GM19035 (cell line): ENCODE measurements around the gene COX6B2.

Experiments used
- ATAC-seq: cut with Tn5 transposase; IDR thresholded peaks from one replicate; pipeline ENCODE4 v1.9.1; 2021; ENCODE audit not compliant: unreplicated experiment

Gene COX6B2

GRCh38 chr19:55362990-55363716, 8.6 kb upstream of the COX6B2 start, which contains the start of gene GARIN5B:
TSS of gene GARIN5B (minus strand) at chr19:55363260. CDS start at chr19:55363066, 194 bp downstream.
- ATAC-seq = no peak

DNA sequence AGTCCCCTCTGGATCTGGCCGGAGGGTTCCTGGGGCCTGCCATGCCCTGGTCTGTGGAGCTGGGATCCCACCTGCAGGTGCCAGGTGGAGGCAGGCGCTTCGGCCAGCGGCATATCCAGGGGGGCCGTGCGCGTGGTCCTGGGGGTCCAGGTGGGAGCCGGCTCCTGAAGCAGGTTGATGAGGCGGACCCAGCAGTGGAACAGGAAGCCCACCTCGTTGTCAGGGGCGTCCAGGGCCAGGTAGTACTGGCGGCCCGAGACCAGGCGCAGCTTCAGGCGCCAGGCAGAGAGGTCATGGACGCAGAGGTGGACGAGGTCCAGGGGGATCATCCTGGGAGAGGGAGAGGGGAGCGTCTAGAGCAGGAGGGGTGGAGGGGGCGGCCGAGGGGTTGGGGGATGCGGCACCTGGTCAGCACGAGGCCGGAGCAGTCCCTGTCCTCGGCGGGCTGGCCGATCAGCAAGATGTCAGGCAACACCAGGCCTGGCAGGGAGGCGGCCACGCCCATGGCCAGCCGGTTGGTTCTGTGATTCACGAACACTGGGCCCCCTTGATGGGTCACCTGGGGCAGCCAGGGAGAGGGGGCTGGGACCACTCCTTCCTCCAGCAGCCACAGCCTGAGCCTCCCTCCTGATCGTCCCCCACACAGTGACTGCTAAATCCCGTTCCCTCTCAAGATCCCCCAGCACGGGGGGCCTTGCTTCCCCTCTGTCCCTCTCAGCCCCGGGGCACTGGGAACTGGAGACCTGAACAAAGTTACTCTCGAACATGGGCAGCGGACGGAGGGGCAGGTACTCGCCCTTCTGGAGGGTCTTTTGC, 7.9 kb upstream of the COX6B2 start:
- ATAC-seq = no peak

DNA sequence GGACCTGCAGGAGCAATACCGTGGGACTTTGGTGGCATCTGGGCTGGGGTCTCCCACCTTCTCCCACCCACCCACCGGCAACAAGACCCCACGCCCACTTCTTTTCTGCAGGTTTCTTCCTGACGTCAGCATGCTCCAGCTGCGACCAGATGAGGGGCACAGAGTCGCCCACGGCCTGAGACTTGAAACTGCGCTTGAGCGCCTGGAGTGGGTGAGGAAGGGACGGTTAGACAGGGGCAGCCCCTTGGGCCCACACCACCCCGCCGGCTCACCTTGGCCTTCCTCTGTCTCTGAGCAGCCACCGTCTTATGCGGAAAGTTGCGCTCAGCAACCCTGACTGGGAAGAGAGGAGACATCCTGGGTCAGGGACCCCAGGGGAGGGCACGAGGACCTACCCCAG, 6.4 kb upstream of the COX6B2 start:
- ATAC-seq = no peak

GRCh38 chr19:55358943-55359908, 4.7 kb upstream of the COX6B2 start:
- ATAC-seq = no peak

GRCh38 chr19:55358493-55358892, 4.0 kb upstream of the COX6B2 start:
- no peak for ATAC-seq

GRCh38 chr19:55355213-55355821, 798 bp upstream of the COX6B2 start:
- no peak for ATAC-seq

DNA sequence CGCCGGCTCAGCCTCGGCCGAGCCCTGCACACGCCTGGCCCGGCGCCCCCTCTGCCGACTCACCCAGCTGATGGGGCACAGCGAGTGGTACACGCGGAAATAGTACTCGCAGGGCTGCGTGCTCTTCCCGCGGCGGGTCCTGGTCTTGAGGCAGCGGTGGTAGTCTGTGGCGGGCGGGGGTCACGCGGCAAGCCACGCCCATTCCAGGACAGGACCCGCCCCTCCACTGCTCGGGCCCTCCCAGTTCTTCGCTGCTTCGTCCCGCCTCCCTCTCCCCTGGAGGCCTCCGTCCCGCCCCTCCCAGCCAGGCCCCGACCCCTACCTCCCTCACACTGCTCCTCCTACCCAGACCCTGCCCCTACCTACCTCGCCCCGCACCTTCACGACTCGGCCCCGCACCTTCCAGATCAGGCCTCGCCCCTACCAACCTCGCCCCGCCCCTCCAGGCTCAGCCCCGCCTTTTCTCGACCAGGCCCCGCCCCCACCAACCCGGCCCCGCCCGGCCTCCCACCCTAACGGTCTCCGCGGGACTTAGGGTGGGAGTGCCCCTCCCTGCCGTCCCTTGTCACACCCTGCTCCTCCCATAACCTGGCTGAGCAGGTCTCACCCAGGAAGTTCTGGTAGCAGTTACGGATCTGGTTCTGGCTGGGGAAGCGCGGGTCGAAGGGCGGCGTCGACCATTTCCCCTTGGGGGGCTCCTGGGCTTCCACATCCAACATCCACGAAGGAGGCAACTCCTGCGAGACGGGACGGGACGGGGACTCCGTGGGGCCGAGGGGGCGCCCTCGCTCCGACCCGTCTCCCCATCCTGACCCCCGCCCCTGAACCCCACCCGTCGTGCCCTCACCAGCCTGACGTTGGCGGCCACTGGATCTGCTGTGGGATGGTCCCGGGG, 469 bp downstream of the COX6B2 start:
- ATAC-seq = no peak

GRCh38 chr19:55353356-55353802, 1.1 kb downstream of the COX6B2 start:
- no peak for ATAC-seq

DNA sequence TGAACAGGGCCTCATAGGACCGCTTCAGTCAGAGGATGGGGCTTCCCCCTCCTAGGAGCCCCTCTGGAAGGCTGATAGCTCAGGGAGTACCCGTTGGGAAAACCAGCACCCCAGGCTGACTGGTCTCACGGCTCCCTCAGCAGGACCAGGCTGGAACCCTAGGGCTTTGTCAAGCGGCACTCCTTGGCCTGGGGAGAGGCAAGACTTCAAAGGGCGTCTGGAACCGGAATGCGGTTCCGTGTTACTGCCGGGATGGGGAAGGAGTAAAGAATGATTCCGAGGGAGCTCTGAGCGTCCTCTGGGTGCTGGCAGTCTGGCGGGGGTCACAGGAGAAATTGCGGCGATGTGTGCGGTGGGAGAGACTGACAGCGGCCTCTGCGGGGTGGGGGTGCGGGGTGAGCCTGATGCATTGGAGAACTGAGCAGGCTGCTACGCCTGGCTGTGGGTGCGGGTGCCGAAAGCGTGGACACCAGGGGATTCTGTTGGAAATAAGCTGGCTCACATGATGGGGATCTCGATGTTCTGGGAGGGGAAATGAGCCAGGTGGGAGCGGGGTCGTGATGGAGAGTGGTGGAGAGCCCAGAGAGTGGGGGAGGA, 1.9 kb downstream of the COX6B2 start:
- no peak for ATAC-seq

- ATAC-seq = no peak
Measured at GRCh38 chr19:55352040-55352439, 2.5 kb downstream of the COX6B2 start.

- ATAC-seq = no peak
Measured at GRCh38 chr19:55350620-55351315, 3.8 kb downstream of the COX6B2 start.

- no peak for ATAC-seq
Measured at GRCh38 chr19:55348317-55349034, 6.0 kb downstream of the COX6B2 start.

DNA sequence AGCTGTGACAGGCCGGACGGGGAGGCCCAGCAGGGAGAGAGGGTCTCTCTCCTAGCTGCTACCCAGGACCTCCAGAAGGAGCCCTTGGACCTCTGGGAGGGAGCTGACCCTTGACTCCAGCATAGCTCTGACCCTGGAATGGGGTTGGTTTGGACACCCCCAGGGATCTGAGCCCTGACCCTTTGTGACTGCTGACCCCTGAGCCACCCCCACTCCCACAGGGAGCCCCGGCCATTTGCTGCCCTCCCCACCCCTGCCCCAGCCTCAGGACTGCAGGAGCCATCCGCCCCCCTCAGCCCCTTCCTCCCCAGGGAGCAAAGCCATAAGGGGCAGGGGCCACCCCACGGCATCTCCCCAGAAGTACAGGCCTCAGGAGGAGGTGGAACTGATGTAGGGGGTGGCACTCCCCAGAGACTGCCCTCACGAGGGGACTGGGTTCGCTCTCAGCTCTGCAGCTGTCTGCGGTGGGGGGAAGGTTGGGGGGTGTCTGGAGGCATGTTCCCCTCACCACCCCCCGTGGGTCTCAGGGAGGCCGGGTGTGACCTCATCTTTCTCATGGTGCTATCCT, 7.0 kb downstream of the COX6B2 start:
- no peak for ATAC-seq

GRCh38 chr19:55346725-55347441, 7.6 kb downstream of the COX6B2 start:
- ATAC-seq = no peak

DNA sequence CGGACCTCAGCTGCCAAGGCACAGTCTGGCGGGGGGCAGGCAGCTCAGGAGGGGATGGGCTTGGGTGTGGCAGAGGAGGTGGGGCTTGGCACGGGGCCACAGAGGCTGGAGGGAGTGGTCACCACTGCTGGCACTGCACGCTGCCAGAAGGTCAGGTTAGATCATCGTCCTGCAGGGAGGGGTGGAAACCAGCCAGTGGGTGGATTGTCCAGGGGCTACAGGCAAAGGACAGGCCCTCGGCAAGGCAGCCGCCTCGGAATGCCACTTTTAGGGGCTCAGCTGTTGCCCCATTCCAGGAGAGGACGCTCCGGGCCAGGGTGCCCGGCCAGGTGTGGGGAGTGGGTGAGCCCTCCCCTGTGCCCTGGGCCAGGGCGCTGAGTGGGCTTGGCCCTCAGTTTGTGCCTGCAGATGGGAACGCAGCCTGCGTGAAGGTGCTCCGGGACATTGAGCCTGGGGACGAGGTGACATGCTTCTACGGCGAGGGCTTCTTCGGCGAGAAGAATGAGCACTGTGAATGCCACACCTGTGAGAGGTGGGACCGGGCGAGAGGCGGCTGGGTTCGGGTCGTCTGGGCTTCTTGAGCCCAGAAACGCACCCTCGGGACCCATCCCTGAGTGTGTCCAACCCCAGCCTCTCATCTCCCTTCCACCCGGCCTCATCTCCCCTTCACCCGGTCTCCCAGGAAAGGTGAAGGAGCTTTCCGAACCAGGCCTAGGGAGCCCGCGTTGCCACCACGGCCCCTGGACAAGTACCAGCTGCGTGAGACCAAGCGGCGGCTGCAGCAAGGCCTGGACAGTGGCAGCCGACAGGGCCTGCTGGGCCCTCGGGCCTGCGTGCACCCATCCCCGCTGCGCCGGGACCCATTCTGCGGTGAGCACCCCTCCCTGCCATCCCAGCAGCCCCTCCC, 8.4 kb downstream of the COX6B2 start:
- no peak for ATAC-seq
